ENCODE data around the gene EFCAB6. TPM values are rescaled to one million over a fixed set of nuclear protein-coding genes. Genes with fewer than 3 reads are reported as not detected.

The EFCAB6 gene
- total RNA-seq, 4 donors from 2014 or later, result 0.35 to 4.4 (median 0.94) TPM; not detected in 1

DNA sequence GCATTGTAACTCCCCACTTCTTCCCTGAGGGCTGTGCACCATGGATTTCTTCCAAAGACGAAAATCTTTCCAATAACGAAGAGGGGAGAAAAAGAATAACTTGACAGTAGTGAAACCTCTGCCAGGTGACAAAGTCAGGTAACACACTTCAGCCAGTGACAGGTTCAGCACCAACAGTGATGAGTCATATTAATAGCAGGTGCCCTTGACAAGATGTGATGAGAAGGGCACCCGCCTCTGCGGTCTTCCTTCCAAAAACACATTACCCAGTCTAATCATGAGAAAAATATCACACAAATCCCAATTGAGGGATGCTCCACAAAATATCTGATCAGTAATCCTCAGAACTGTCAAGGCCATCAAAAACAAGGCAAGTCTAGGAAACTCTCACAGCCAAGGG, 157.8 kb downstream of the EFCAB6 start:
- no peaks in the 10 kb centered on the region for H3K4me1 ChIP-seq
- no peaks in the 10 kb centered on the region for H3K9me3 ChIP-seq
- H3K27ac ChIP-seq, result no peak overlapping the region
- H3K27me3 ChIP-seq, result no peaks in the 10 kb centered on the region
- no peak overlapping the region for H3K4me3 ChIP-seq
- no peaks in the 10 kb centered on the region for H3K36me3 ChIP-seq
- TF ChIP-seq POLR2A (IDR thresholded peaks at IDR 0.05), result no peak
- TF ChIP-seq, protein P1, sequence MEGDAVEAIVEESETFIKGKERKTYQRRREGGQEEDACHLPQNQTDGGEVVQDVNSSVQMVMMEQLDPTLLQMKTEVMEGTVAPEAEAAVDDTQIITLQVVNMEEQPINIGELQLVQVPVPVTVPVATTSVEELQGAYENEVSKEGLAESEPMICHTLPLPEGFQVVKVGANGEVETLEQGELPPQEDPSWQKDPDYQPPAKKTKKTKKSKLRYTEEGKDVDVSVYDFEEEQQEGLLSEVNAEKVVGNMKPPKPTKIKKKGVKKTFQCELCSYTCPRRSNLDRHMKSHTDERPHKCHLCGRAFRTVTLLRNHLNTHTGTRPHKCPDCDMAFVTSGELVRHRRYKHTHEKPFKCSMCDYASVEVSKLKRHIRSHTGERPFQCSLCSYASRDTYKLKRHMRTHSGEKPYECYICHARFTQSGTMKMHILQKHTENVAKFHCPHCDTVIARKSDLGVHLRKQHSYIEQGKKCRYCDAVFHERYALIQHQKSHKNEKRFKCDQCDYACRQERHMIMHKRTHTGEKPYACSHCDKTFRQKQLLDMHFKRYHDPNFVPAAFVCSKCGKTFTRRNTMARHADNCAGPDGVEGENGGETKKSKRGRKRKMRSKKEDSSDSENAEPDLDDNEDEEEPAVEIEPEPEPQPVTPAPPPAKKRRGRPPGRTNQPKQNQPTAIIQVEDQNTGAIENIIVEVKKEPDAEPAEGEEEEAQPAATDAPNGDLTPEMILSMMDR (IDR thresholded peaks at IDR 0.05), result no peak
- no peak for DNase-seq

DNA sequence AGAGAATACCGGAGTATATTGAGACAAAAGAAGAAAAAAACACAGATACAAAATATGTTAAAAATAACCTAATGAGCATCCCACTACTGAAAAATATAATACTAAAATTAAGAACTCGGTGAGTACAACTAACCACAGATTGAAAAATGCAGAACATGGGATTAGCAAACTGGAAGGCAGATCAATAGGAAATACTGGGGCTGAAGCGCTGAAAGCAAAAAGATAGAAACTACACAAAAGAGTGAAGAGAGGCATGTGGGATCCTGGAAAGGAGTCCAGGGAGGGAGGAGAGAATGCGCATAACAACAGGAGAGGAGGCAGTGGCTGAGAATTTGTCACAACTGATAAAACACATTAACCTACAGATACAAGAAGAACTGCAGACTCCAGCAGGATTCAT, 159.3 kb downstream of the EFCAB6 start:
- TF ChIP-seq, protein P1 (IDR thresholded peaks at IDR 0.05), result no peak
- TF ChIP-seq POLR2A (IDR thresholded peaks at IDR 0.05), result no peak
- H3K27me3 ChIP-seq, result no peaks in the 10 kb centered on the region
- no peak overlapping the region for H3K4me3 ChIP-seq
- no peaks in the 10 kb centered on the region for H3K9me3 ChIP-seq
- DNase-seq, result no peak
- no peak overlapping the region for H3K27ac ChIP-seq
- H3K36me3 ChIP-seq, result no peaks in the 10 kb centered on the region
- no peaks in the 10 kb centered on the region for H3K4me1 ChIP-seq

DNA sequence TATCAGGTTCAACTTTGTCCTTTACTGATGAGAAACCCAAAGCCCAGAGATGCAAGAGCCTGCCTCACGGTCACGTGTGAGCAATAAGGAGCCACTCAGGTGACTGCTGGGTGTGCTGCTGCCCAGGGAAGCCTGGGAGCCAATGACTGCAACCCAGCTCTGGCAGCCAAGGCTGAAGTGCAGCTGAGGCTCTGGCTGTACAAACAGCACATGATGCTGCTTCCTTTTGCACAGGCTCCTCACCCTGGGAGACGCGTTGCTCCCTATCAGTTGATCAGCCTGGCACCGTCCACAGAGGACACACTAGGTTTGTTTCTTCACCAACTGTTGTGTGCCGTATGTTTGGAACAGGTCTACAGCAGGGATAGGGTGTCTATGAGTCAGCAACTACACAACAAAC, 168.7 kb downstream of the EFCAB6 start:
- H3K36me3 ChIP-seq, result no peaks in the 10 kb centered on the region
- no peak for DNase-seq
- H3K27ac ChIP-seq, result no peak overlapping the region
- H3K4me3 ChIP-seq, result no peak overlapping the region
- no peaks in the 10 kb centered on the region for H3K27me3 ChIP-seq
- no peak for TF ChIP-seq POLR2A (IDR thresholded peaks at IDR 0.05)
- TF ChIP-seq, protein P1 (IDR thresholded peaks at IDR 0.05), result no peak
- peaks cover 0 to 7% (median 0%) of the 10 kb centered on the region in 4 donors for H3K9me3 ChIP-seq
- no peaks in the 10 kb centered on the region for H3K4me1 ChIP-seq

DNA sequence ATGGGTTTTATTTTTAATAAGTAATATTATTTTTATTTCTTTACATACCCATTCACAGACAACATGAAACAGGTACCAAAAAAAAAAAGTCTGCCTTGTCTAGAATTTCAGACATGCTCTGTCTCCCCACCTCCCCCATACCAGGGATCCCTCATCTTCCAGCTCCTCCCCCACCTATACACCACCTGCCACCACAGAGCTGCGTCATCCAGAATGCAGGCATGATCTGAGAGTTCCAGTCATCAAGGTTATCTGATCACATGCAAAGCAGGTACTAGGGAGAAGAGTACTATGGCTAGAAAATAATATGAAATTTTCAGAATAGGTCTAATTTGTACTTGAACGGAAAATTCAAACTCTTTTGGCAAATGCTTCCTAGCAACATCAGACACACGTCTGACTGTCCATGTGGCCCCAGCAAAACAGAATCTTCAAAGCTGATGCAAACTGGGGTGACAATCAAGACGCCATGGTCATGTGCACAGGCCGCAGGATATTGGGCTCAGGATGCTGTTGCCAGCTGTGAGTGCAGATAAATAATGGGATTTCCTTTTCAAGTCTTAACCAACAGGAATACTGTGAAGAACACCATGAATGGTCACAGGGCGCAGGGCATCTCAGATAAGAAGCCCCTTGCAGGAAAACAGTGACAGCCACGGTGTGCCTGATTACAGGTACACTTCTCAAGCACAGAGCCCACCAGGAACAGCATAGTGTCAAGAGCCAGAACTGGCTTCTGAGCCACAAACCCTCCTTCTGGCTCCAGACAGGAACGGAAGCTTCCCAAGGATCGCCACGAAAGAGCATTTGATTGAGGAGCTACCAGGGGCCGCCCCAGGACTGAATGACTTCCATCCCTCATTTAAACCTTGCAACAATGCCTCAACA, 169.5 kb downstream of the EFCAB6 start:
- Histone ChIP-seq H3K4me1 (no peaks in the 10 kb centered on the region), H3K36me3 (no peaks in the 10 kb centered on the region), H3K27me3 (no peaks in the 10 kb centered on the region), H3K9me3 (peaks cover 0 to 7% (median 0%) of the 10 kb centered on the region in 4 donors), H3K4me3 (no peak overlapping the region), H3K27ac (no peak overlapping the region)
- no peak for DNase-seq
- TF ChIP-seq, protein P1 (IDR thresholded peaks at IDR 0.05), result no peak
- no peak for TF ChIP-seq POLR2A (IDR thresholded peaks at IDR 0.05)

DNA sequence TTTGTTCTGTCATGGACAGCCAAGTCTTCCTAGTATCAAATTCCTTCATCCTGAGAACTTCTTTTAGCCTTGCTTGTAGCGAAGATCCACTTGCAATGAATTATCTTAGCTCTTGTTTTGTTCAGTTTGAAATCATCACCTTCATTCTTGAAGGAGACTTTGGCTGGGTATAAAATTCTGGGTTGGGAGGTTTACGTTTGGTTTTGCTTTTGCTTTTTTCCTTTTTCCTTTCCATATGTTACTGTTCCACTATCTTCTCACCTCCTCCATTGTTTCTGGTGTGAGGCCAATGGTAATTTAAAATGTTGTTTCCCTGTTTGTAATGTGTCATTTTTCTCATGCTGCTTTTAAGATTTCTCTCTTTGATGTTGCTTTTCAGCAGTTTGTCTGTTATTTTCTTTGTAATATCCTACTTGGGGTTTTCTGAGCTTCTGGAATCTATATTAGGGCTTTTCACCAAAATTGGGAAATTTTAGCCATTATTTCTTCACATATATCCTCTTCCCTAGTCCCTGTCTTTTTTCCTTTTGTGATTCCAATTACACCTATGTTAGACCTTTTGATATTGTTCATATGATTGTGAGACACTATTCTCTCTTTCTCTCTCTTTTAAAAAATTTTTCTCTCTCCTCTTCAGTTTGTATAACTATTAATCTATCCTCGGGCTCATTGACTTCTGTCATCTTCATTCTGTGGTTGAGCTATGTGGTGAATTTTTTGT, 172.7 kb downstream of the EFCAB6 start:
- H3K27me3 ChIP-seq, result no peaks in the 10 kb centered on the region
- no peak overlapping the region for H3K4me3 ChIP-seq
- no peaks in the 10 kb centered on the region for H3K4me1 ChIP-seq
- no peak overlapping the region for H3K27ac ChIP-seq
- TF ChIP-seq, protein P1 (IDR thresholded peaks at IDR 0.05), result no peak
- H3K9me3 ChIP-seq, result peaks cover 0 to 7% (median 0%) of the 10 kb centered on the region in 4 donors
- H3K36me3 ChIP-seq, result no peaks in the 10 kb centered on the region
- DNase-seq, result no peak

All from Peyer's patch (tissue), 4 donors.